SU-DHL-6 (cell line): ENCODE measurements around the gene FXYD3.

Experiments used
- H2AFZ ChIP-seq: fragments of 200-600 bp; sonication (generic); 2 replicates; pipeline ENCODE4 v1.6.1; 2014; ENCODE audit warnings: low read depth, mild to moderate bottlenecking, moderate library complexity, mixed read lengths, antibody characterized with exemption, low read length; ENCODE audit not compliant: severe bottlenecking
- H3F3A ChIP-seq: fragments of 200-600 bp; shearing (Covaris generic); 2 replicates; pipeline ENCODE4 v1.6.0; 2016; ENCODE audit warnings: antibody characterized with exemption, mild to moderate bottlenecking; ENCODE audit not compliant: insufficient read depth
- H3K27ac ChIP-seq: fragments of 200-600 bp; sonication (generic); 2 replicates; pipeline ENCODE4 v1.5.1; 2016; ENCODE audit warnings: low read depth, mild to moderate bottlenecking, low read length, moderate library complexity, mixed read lengths
- H3K27me3 ChIP-seq: fragments of 200-600 bp; sonication (generic), shearing (Covaris generic); 2 replicates; pipeline ENCODE4 v1.6.0; 2014; ENCODE audit warnings: mild to moderate bottlenecking, low read length
- H3K36me3 ChIP-seq: fragments of 200-600 bp; sonication (generic); 2 replicates; pipeline ENCODE4 v1.6.1; 2014; ENCODE audit warnings: mild to moderate bottlenecking, low read length, mixed read lengths
- H3K4me2 ChIP-seq: fragments of 300-600, 200-600 bp; shearing (Covaris generic), sonication (generic); 2 replicates; pipeline ENCODE4 v1.6.0; 2014; ENCODE audit warnings: low read length, low read depth, mild to moderate bottlenecking; ENCODE audit not compliant: poor library complexity, severe bottlenecking
- H3K4me3 ChIP-seq: fragments of 200-600 bp; sonication (generic); 2 replicates; pipeline ENCODE4 v1.5.1; 2014; ENCODE audit warnings: antibody characterized with exemption, low read length, mild to moderate bottlenecking, mixed read lengths; ENCODE audit not compliant: insufficient read depth, poor library complexity, severe bottlenecking
- H3K79me2 ChIP-seq: fragments of 200-600 bp; sonication (generic); 2 replicates; pipeline ENCODE4 v1.6.1; 2014; ENCODE audit warnings: mild to moderate bottlenecking, low read length, moderate library complexity; ENCODE audit not compliant: insufficient read depth
- H3K9ac ChIP-seq: fragments of 200-600 bp; sonication (generic); 2 replicates; pipeline ENCODE4 v1.7.0; 2014; ENCODE audit warnings: mild to moderate bottlenecking, low read length
- H3K9me2 ChIP-seq: fragments of 200-600 bp; sonication (generic); replicated peaks from 2 replicates; pipeline ENCODE4 v1.6.1; 2014; ENCODE audit warnings: low read length; ENCODE audit not compliant: insufficient read depth
- H3K9me3 ChIP-seq: fragments of 200-600 bp; sonication (generic); 2 replicates; pipeline ENCODE4 v1.6.1; 2014; ENCODE audit warnings: low read length, mixed read lengths; ENCODE audit not compliant: insufficient read depth
- H4K20me1 ChIP-seq: fragments of 200-600 bp; sonication (generic); 2 replicates; pipeline ENCODE4 v1.6.1; 2014; ENCODE audit warnings: low read depth, mild to moderate bottlenecking, antibody characterized with exemption, low read length, moderate library complexity, mixed read lengths
- CTCF ChIP-seq: fragments of 200-600 bp; sonication (generic); IDR thresholded peaks from one replicate; pipeline ENCODE4 v1.5.1; 2017; ENCODE audit warnings: antibody characterized with exemption, mild to moderate bottlenecking, low read length, moderate library complexity; ENCODE audit not compliant: insufficient read depth, poor library complexity, severe bottlenecking
- EZH2phosphoT487 ChIP-seq: fragments of 200-600 bp; sonication (generic), shearing (Covaris generic); conservative IDR thresholded peaks from 2 replicates; pipeline ENCODE4 v1.6.1; 2018; ENCODE audit warnings: mild to moderate bottlenecking, antibody characterized with exemption, low read length, moderate library complexity, mixed read lengths

The FXYD3 gene

GRCh38 chr19:35115177-35115951 lies at the start of gene FXYD3:
FXYD3 (plus strand) TSS chr19:35115823; CDS start chr19:35119377, 3,554 bp downstream.
- H3K27ac ChIP-seq = no peak within 1 kb of the TSS
- H3K36me3 ChIP-seq = no peaks in the 10 kb centered on the region
- H3K79me2 ChIP-seq = no peaks in the 10 kb centered on the region
- peak within 1 kb of the TSS; percentile 34 for H3K4me2 ChIP-seq
- no peak for TF ChIP-seq EZH2phosphoT487
- TF ChIP-seq CTCF = no peak
- no peaks in the 10 kb centered on the region for H3K9me3 ChIP-seq
- H2AFZ ChIP-seq = peak within 1 kb of the TSS; percentile 34
- H3K9me2 ChIP-seq = no peaks in the 10 kb centered on the region
- H3K9ac ChIP-seq = no peak within 1 kb of the TSS
- no peaks in the 10 kb centered on the region for H4K20me1 ChIP-seq
- H3K4me3 ChIP-seq = no peak within 1 kb of the TSS
- H3K27me3 ChIP-seq = no peaks in the 10 kb centered on the region
- no peaks in the 10 kb centered on the region for H3F3A ChIP-seq

GRCh38 chr19:35066121-35066520 lies 49.5 kb upstream of the FXYD3 start:
- Histone ChIP-seq H4K20me1 (no peaks in the 10 kb centered on the region), H3K79me2 (no peaks in the 10 kb centered on the region), H3K4me3 (no peak overlapping the region), H3K9me3 (no peaks in the 10 kb centered on the region; the same call in 1 of the 2 replicates), H3K9ac (no peak overlapping the region), H3K27ac (no peak overlapping the region), H2AFZ (no peak overlapping the region), H3F3A (0 out of 2 replicates have a peak, but pooled peaks cover 3% of the 10 kb centered on the region), H3K36me3 (no peaks in the 10 kb centered on the region), H3K4me2 (peak overlapping the region; percentile 59), H3K9me2 (no peaks in the 10 kb centered on the region), H3K27me3 (no peaks in the 10 kb centered on the region)
- TF ChIP-seq CTCF = no peak
- TF ChIP-seq EZH2phosphoT487 = no peak

GRCh38 chr19:35066691-35067563 lies 48.7 kb upstream of the FXYD3 start:
- Histone ChIP-seq H4K20me1 (no peaks in the 10 kb centered on the region), H3K4me3 (peak overlapping the region; percentile 30), H3K36me3 (no peaks in the 10 kb centered on the region), H3K4me2 (peak overlapping the region; percentile 59), H3K9me2 (no peaks in the 10 kb centered on the region), H3K9ac (peak overlapping the region; percentile 34; the same call in 1 of the 2 replicates), H2AFZ (peak overlapping the region; percentile 61), H3K9me3 (no peaks in the 10 kb centered on the region; the same call in 1 of the 2 replicates), H3K27me3 (no peaks in the 10 kb centered on the region), H3K79me2 (no peaks in the 10 kb centered on the region), H3F3A (0 out of 2 replicates have a peak, but pooled peaks cover 3% of the 10 kb centered on the region), H3K27ac (peak overlapping the region; percentile 42)
- TF ChIP-seq CTCF (peak; percentile 98), EZH2phosphoT487 (no peak)
